GM23338 (cell line): ENCODE results near the gene DHRSX.
"Not testable (repeated sequence)": the region's sequence is repeated elsewhere in the genome, so short reads cannot be mapped to it uniquely, and the experiment has no call there.

Source experiments
- CREB1 ChIP-seq: fragments of 250-450 bp; sonication (Bioruptor Pico); IDR thresholded peaks from 2 replicates; pipeline ENCODE4 v1.5.0; 2020; ENCODE audit warnings: low read depth, mild to moderate bottlenecking, moderate library complexity
- CTCF ChIP-seq, 2 experiments: fragments of 200-600 bp in 1 of 2; sonication (generic) in 1 of 2; conservative IDR thresholded peaks; 2 replicates each; pipeline versions ENCODE4 v1.5.1 to v1.6.1; 2016 to 2017; ENCODE audit warnings: antibody characterized with exemption in 2 of 2, low read depth in 2 of 2, mild to moderate bottlenecking in 2 of 2, moderate library complexity in 1 of 2
- ETS1 ChIP-seq: IDR thresholded peaks from 2 replicates; pipeline ENCODE4 v1.6.1; 2016; ENCODE audit warnings: antibody characterized with exemption
- EZH2 ChIP-seq: fragments of 200-600 bp; sonication (generic); IDR thresholded peaks from one replicate; pipeline ENCODE4 v1.8.0; 2017; ENCODE audit warnings: antibody characterized with exemption, mild to moderate bottlenecking, low read depth; ENCODE audit not compliant: unreplicated experiment
- EZH2phosphoT487 ChIP-seq: fragments of 200-600 bp; sonication (generic); IDR thresholded peaks from one replicate; pipeline ENCODE4 v1.8.1; 2018; ENCODE audit warnings: antibody characterized with exemption; ENCODE audit not compliant: unreplicated experiment
- JUNB ChIP-seq: IDR thresholded peaks from one replicate; pipeline ENCODE4 v1.6.1; 2016; ENCODE audit warnings: antibody characterized with exemption; ENCODE audit not compliant: unreplicated experiment
- POLR2AphosphoS5 ChIP-seq: IDR thresholded peaks from 2 replicates; pipeline ENCODE4 v1.6.1; 2016; ENCODE audit warnings: antibody characterized with exemption, low read depth
- REST ChIP-seq: IDR thresholded peaks from one replicate; pipeline ENCODE4 v1.6.1; 2018; ENCODE audit warnings: antibody characterized with exemption; ENCODE audit not compliant: unreplicated experiment
- ZNF114 ChIP-seq: fragments of 250-450 bp; sonication (Bioruptor Pico); IDR thresholded peaks from 2 replicates; pipeline ENCODE4 v1.5.0; 2020; ENCODE audit warnings: mild to moderate bottlenecking, moderate library complexity
- ZNF331 ChIP-seq: fragments of 250-450 bp; sonication (Bioruptor Pico); IDR thresholded peaks from 2 replicates; pipeline ENCODE4 v1.5.0; 2020; ENCODE audit warnings: low read depth, mild to moderate bottlenecking, moderate library complexity

GRCh38 chrX:2359522-2359921 lies 141.3 kb downstream of the DHRSX start:
- not testable (repeated sequence) for TF ChIP-seq CTCF (conservative IDR thresholded peaks at IDR 0.05; ENCODE audit: low read depth in 2 of 2); POLR2AphosphoS5; EZH2; EZH2phosphoT487; CREB1; REST; JUNB; ETS1; ZNF331; ZNF114
